Stimulated activated CD8-positive, alpha-beta memory T cell treated with anti-CD3 and anti-CD28 coated beads, Interleukin-4, amount 100 ng/mL, for 48 hours (primary cell): ENCODE data around the gene RNF26.
"Not testable (repeated sequence)": the region's sequence is repeated elsewhere in the genome, so short reads cannot be mapped to it uniquely, and the experiment has no call there.

Source experiments
- DNase-seq: peaks from one replicate; pipeline ENCODE4 v3.0.0-alpha.2; 2020

Gene RNF26

GRCh38 chr11:119372260-119373058, 38.1 kb downstream of the RNF26 start:
- no peak for DNase-seq

GRCh38 chr11:119373059-119373920, 39.0 kb downstream of the RNF26 start:
- DNase-seq: no peak

GRCh38 chr11:119373921-119374631, 39.7 kb downstream of the RNF26 start:
- DNase-seq: peak; percentile 74

GRCh38 chr11:119374632-119375336, 40.5 kb downstream of the RNF26 start:
- no peak for DNase-seq

GRCh38 chr11:119375337-119376196, 41.2 kb downstream of the RNF26 start:
- no peak for DNase-seq

- no peak for DNase-seq
Observed at GRCh38 chr11:119376197-119376847, 42.0 kb downstream of the RNF26 start.

- DNase-seq: no peak
Observed at GRCh38 chr11:119377112-119377901, 43.0 kb downstream of the RNF26 start.

GRCh38 chr11:119377961-119378667, 43.8 kb downstream of the RNF26 start:
- no peak for DNase-seq

GRCh38 chr11:119378851-119379465, 44.6 kb downstream of the RNF26 start:
- no peak for DNase-seq

- no peak for DNase-seq
Observed at GRCh38 chr11:119380160-119380826, 46.0 kb downstream of the RNF26 start.

- no peak for DNase-seq
Observed at GRCh38 chr11:119380827-119381180, 46.5 kb downstream of the RNF26 start.

- DNase-seq: peak; percentile 99
Observed at GRCh38 chr11:119381181-119381988, 47.1 kb downstream of the RNF26 start, which contains the start of gene USP2. USP2 (minus strand) TSS chr11:119381690; CDS start chr11:119373480, 8,210 bp downstream.

GRCh38 chr11:119382101-119382500, 47.8 kb downstream of the RNF26 start:
- DNase-seq: no peak

- not testable (repeated sequence) for DNase-seq
Observed at GRCh38 chr11:119382513-119382912, 48.2 kb downstream of the RNF26 start.

GRCh38 chr11:119384332-119384731, 50.0 kb downstream of the RNF26 start:
- no peak for DNase-seq
